C4-2B (cell line): ENCODE results near the gene ZBTB7B.

ENCODE experiments used
- CTCF ChIP-seq: fragments of 450-650 bp; conservative IDR thresholded peaks from 2 replicates; pipeline ENCODE4 v1.5.1; 2017; ENCODE audit warnings: mild to moderate bottlenecking
- ZFX ChIP-seq: fragments of 450-650 bp; IDR thresholded peaks from 2 replicates; pipeline ENCODE4 v1.6.1; 2017

- TF ChIP-seq CTCF (no peak), ZFX (0 out of 2 replicates have a peak, but pooled peaks have one; percentile 51)
Observed at GRCh38 chr1:155051777-155052398, 49.3 kb downstream of the ZBTB7B start.
